AG04450 (cell line): ENCODE measurements around the gene CCDC137. TPM values are rescaled to one million over a fixed set of nuclear protein-coding genes. Genes with fewer than 3 reads are reported as not detected.

Source experiments
- CTCF ChIA-PET: fragments of 300-600, 350-600 bp; formaldehyde crosslinking; extraction: SDS; loops from one replicate; lab custom pipeline; 2022; ENCODE audit warnings: antibody characterized with exemption, inconsistent platforms; lab: Charles Lee
- POLR2A ChIA-PET: fragments of 350-600 bp; formaldehyde crosslinking; extraction: SDS; loops from one replicate; lab custom pipeline; 2021; ENCODE audit warnings: antibody characterized with exemption, inconsistent platforms; lab: Yijun Ruan, JAX
- DNase-seq: peaks from one replicate; pipeline ENCODE4 v3.0.0-alpha.2; 2011; ENCODE audit warnings: low read depth, low spot score
- H3K27ac ChIP-seq: one replicate; pipeline ENCODE4 v1.5.1; 2012; ENCODE audit warnings: low read depth, low read length, control low read depth
- H3K27me3 ChIP-seq: one replicate; pipeline ENCODE4 v1.6.0; 2012; ENCODE audit warnings: low read length; ENCODE audit not compliant: control insufficient read depth, insufficient read depth
- H3K4me3 ChIP-seq: 2 replicates; pipeline ENCODE4 v1.5.1; 2011; ENCODE audit warnings: mild to moderate bottlenecking, low read depth, low read length, control low read depth
- H3K9me3 ChIP-seq: 2 replicates; pipeline ENCODE4 v1.5.1; 2012; ENCODE audit warnings: low read length; ENCODE audit not compliant: control insufficient read depth, insufficient read depth
- polyA plus RNA-seq: library from polyadenylated mRNA; depleted of rRNA; stranded (reverse); fragments of >200 nt; gene quantifications from 2 replicates; pipeline ENCODE4 v1.2.3, GENCODE V29; 2011
- TF ChIP-seq, protein P1 (sequence below): IDR thresholded peaks from 2 replicates; pipeline ENCODE4 v1.5.1; 2011; ENCODE audit warnings: low read depth, low read length, control low read depth, inconsistent platforms

Gene CCDC137
- polyA plus RNA-seq, 1 experiment: 10.7 TPM

DNA sequence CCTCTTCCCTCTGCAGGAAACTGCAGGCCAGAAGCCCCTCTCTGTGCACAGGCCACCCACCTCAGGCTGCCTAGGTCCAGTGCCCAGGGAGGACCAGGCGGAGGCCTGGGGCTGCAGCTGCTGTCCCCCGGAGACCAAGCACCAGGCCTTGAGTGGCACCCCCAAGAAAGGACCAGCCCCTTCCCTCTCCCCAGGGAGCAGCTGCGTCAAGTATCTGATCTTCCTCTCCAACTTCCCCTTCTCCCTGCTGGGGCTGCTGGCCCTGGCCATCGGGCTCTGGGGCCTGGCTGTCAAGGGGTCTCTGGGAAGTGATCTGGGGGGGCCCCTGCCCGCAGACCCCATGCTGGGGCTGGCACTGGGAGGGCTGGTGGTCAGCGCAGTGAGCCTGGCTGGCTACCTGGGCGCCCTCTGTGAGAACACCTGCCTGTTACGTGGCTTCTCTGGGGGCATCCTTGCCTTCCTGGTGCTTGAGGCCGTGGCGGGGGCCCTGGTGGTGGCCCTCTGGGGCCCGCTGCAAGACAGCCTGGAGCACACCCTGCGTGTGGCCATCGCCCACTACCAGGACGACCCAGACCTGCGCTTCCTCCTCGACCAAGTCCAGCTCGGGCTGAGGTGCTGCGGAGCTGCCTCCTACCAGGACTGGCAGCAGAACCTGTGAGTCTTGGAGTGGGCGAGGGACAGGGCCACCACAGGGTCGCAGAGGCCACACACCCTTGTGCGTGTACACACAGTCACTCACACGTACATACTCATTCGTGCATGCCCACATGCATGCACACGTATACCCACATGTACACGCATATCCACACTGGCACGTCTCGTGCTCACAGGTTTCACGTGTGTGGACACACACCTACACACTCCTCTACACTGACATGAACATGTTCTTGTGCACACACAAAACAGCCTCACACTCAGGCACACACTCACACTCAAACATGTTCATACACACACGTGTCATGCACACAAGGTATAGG, 21.3 kb upstream of the CCDC137 start:
- DNase-seq: no peak
- peaks cover 10% of the 10 kb centered on the region for H3K27me3 ChIP-seq
- POLR2A ChIA-PET: no interaction called here

DNA sequence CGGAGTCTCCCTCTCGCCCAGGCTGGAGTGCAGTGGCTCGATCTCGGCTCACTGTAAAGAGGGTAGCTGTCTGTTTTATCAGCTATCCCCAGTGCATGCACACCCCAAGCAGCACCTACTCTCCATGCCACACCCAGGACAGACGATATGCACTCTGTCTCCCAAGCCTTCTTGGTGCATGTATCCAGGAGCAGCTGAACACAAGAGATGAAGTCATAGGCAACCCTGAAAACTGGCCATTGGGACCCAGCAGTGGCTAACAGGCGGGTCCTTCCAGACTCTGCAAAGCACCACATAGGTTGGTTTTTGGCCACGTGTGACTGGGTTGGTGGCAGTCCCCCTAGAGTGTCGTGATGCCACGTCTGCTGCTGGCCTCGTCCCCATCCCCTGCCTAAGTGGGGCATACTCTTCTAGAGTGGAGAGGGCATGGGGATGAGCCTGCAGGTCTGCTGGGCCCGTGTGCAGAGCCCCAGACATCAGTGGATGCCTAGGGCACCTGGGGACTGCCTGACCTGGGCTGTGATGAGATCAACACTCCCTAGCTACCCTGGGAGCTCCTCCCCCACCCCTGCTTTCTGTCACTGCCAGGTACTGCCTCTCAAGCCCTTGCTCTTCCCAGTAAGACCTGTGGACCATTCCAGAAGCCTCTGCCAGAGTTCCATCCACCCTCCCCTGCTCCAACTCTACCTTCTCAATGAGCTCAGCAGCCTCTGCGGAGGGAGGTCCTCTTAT, 19.5 kb upstream of the CCDC137 start:
- POLR2A ChIA-PET: no interaction called here

More for the DNA sequence above, 21.3 kb upstream of the CCDC137 start:
- CTCF ChIA-PET: no interaction called here
- TF ChIP-seq, protein P1, sequence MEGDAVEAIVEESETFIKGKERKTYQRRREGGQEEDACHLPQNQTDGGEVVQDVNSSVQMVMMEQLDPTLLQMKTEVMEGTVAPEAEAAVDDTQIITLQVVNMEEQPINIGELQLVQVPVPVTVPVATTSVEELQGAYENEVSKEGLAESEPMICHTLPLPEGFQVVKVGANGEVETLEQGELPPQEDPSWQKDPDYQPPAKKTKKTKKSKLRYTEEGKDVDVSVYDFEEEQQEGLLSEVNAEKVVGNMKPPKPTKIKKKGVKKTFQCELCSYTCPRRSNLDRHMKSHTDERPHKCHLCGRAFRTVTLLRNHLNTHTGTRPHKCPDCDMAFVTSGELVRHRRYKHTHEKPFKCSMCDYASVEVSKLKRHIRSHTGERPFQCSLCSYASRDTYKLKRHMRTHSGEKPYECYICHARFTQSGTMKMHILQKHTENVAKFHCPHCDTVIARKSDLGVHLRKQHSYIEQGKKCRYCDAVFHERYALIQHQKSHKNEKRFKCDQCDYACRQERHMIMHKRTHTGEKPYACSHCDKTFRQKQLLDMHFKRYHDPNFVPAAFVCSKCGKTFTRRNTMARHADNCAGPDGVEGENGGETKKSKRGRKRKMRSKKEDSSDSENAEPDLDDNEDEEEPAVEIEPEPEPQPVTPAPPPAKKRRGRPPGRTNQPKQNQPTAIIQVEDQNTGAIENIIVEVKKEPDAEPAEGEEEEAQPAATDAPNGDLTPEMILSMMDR: no peak
- Histone ChIP-seq H3K27ac (no peak overlapping the region), H3K4me3 (no peak overlapping the region), H3K9me3 (peaks cover 12% of the 10 kb centered on the region)

GRCh38 chr17:81647640-81648012, 18.9 kb upstream of the CCDC137 start:
- Histone ChIP-seq H3K4me3 (no peak overlapping the region), H3K9me3 (peaks cover 12% of the 10 kb centered on the region), H3K27ac (no peak overlapping the region), H3K27me3 (peaks cover 10% of the 10 kb centered on the region)
- ChIA-PET CTCF (no interaction called here), POLR2A (no interaction called here)
- TF ChIP-seq, protein P1: no peak
- no peak for DNase-seq

More for the DNA sequence above, 19.5 kb upstream of the CCDC137 start:
- Histone ChIP-seq H3K27ac (no peak overlapping the region), H3K9me3 (peaks cover 12% of the 10 kb centered on the region), H3K27me3 (peaks cover 10% of the 10 kb centered on the region), H3K4me3 (no peak overlapping the region)
- TF ChIP-seq, protein P1: no peak
- CTCF ChIA-PET: no interaction called here
- no peak for DNase-seq

DNA sequence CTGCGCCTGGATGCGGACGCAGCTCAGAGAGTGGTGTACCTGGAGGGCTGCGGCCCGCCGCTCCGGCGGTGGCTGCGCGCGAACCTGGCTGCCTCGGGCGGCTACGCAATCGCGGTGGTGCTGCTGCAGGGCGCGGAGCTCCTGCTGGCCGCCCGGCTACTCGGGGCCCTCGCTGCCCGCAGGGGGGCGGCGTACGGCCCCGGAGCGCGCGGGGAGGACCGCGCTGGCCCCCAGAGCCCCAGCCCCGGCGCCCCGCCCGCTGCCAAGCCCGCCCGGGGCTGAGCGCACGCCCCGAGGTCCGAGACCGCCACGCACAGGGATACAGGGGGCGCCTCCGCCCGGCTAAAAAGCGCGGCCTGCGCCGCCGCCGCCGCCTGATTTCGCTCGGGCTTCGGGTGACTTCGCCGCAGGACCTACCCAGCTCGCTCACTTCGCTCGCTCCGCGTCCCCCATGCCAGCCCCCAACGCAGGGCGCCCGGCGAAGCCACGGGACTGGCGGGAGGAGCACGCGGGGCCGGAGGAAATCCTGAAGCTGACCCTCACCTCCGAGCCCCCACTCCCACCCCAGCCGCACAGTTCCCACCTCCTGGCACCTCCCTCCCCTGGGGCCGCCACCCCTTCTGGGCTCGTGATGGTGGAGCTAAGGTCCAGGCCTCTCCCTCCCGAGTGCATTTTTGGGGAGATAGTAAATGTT, 18.4 kb upstream of the CCDC137 start:
- TF ChIP-seq, protein P1: no peak
- peaks cover 10% of the 10 kb centered on the region for H3K27me3 ChIP-seq
- no peak overlapping the region for H3K4me3 ChIP-seq
- DNase-seq: no peak
- H3K9me3 ChIP-seq: peaks cover 12% of the 10 kb centered on the region
- ChIA-PET CTCF (no interaction called here), POLR2A (interaction anchor here (0.6 kb wide), 1 partner anchor 19 kb away, joined by 3 read pairs; the partner anchor contains the start of genes CCDC137 and OXLD1)
- no peak overlapping the region for H3K27ac ChIP-seq
